Mammary epithelial cell (primary cell): ENCODE data around the gene EFNA2.

ENCODE experiments used
- CTCF ChIP-seq, 2 donors: IDR thresholded peaks in 1 of 2; conservative IDR thresholded peaks in 1 of 2; 2 replicates each; pipeline ENCODE4 v1.5.1; 2011 to 2012; ENCODE audit warnings: inconsistent platforms in 2 of 2, low read length in 2 of 2, mild to moderate bottlenecking in 2 of 2, control low read depth in 1 of 2, low read depth in 1 of 2; ENCODE audit not compliant: insufficient read depth in 1 of 2; ENCODE audit errors: extremely low read depth in 1 of 2
- EZH2 ChIP-seq: IDR thresholded peaks from 2 replicates; pipeline ENCODE4 v1.6.1; 2012; ENCODE audit warnings: low read length, inconsistent platforms, borderline replicate concordance

DNA sequence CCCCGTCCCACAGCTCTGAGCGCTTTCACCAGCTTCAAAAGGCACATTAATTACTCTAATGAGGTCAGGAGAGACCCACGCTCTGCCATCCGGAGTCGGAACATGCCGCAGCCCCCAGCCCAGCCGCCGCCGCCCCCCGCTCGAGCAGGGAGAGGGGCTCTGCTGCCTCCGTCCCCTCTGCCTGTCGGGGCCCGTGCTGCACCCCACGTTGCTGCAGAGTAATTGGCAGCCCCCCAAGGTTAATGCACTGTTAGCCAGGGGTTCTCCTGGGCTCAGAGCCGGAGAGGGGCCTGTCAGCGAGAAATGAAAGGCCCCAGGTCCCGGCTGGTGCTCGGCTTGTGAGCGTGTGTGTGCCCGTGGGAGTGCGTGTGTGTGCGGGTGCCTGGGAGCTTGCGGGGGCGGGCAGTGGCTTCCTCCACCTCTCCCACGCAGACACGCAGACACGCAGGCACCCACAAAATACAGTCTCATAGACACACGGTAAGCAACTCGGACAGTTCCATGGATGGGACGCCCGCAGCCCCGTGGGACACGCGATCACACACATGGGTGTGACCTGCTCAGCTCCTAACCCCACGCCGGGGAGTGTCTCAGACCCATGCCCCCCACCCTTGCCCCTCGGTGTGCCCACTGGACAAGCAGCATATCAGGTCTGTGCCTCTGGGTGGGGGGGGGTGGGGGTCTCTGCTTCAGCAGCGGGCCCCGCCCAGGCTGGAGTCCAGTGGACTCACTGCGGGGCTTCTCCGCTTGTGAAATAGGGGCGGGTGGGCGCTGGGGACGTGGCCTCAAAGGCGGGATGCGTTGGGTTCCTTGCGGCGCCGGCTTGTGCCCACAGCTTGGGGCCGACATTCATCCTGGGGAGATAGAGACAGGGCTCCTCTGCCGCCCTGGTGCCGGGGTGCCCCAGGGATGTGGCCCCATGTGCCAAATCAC, 4.8 kb upstream of the EFNA2 start:
- no peak for TF ChIP-seq CTCF (conservative IDR thresholded peaks at IDR 0.05 in 1 of 2, IDR thresholded peaks at IDR 0.05 in 1 of 2; ENCODE audit: extremely low read depth in 1 of 2, insufficient read depth in 1 of 2, low read depth in 1 of 2, low read length in 2 of 2)
- TF ChIP-seq EZH2, result no peak
